Hepatocyte (in vitro differentiated cells): Measurements from ENCODE around the gene KCNH3.

Experiments used
- EZH2 ChIP-seq: fragments of 200-600 bp; sonication (generic); IDR thresholded peaks from 2 replicates; pipeline ENCODE4 v1.6.1; 2016; ENCODE audit warnings: antibody characterized with exemption, mild to moderate bottlenecking, borderline replicate concordance
- EZH2phosphoT487 ChIP-seq: fragments of 200-600 bp; sonication (generic); IDR thresholded peaks from one replicate; pipeline ENCODE4 v1.6.1; 2018; ENCODE audit warnings: antibody characterized with exemption, mild to moderate bottlenecking, low read depth, moderate library complexity; ENCODE audit not compliant: unreplicated experiment, severe bottlenecking
- TF ChIP-seq, protein P1 (sequence below): fragments of 200-600 bp; sonication (generic); IDR thresholded peaks from 2 replicates; pipeline ENCODE4 v1.5.1; 2016; ENCODE audit warnings: antibody characterized with exemption, mild to moderate bottlenecking; ENCODE audit not compliant: poor library complexity

DNA sequence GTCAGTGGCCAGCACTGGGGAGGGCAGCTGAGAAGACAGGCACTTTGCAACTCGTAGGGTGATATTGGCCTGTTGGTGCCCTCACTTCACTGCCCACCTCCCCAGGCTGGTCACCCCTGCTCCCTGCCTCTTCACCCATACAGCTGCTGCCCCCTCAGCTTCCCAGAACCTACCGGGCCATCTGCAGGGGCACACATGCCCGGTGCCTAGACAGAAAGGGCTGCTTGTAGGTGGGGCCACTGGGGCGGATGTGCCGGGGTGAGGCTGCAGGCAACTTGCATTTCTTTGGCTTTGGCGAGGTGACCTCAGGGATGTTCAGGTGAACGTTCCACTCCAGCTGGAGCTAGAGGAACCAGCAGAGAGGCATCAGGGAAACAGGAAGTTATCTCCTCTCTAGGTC, 49.5 kb downstream of the KCNH3 start:
- TF ChIP-seq EZH2, result no peak
- TF ChIP-seq, protein P1, sequence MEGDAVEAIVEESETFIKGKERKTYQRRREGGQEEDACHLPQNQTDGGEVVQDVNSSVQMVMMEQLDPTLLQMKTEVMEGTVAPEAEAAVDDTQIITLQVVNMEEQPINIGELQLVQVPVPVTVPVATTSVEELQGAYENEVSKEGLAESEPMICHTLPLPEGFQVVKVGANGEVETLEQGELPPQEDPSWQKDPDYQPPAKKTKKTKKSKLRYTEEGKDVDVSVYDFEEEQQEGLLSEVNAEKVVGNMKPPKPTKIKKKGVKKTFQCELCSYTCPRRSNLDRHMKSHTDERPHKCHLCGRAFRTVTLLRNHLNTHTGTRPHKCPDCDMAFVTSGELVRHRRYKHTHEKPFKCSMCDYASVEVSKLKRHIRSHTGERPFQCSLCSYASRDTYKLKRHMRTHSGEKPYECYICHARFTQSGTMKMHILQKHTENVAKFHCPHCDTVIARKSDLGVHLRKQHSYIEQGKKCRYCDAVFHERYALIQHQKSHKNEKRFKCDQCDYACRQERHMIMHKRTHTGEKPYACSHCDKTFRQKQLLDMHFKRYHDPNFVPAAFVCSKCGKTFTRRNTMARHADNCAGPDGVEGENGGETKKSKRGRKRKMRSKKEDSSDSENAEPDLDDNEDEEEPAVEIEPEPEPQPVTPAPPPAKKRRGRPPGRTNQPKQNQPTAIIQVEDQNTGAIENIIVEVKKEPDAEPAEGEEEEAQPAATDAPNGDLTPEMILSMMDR, result no peak
- TF ChIP-seq EZH2phosphoT487, result no peak
